IMR-90 (cell line): ENCODE measurements around the gene POLRMT. TPM values are rescaled to one million over a fixed set of nuclear protein-coding genes. Genes with fewer than 3 reads are reported as not detected.

ENCODE experiments used
- ATAC-seq: fragments of 200-7000 bp; cut with Tn5 transposase; 2 replicates; pipeline ENCODE4 v1.9.1; 2020; ENCODE audit warnings: low read depth, mild to moderate bottlenecking, moderate library complexity
- BruUV-seq: library from RNA; stranded (reverse); fragments of 400-500 nt; replicated peaks from 2 replicates; lab custom pipeline; 2021; lab: Mats Ljungman, UMichigan
- CTCF ChIA-PET: fragments of 300-600 bp; formaldehyde crosslinking; extraction: SDS; loops from one replicate; lab custom pipeline; 2021; ENCODE audit warnings: antibody characterized with exemption; lab: Yijun Ruan, JAX
- POLR2A ChIA-PET: fragments of 300-600 bp; sonication (Branson Sonifier 250); formaldehyde crosslinking; loops from one replicate; lab custom pipeline; 2022; ENCODE audit warnings: antibody characterized with exemption; ENCODE audit not compliant: unreplicated experiment; lab: Charles Lee
- DNase-seq: peaks from one replicate; pipeline ENCODE4 v3.0.0; 2013
- H2AFZ ChIP-seq: replicated peaks from 2 replicates; pipeline ENCODE3; 2013; ENCODE audit warnings: low read length, mild to moderate bottlenecking; ENCODE audit not compliant: poor library complexity
- H2AK5ac ChIP-seq: 2 replicates; pipeline ENCODE4 v1.6.1; 2013; ENCODE audit warnings: low read depth, low read length, inconsistent platforms
- H2AK9ac ChIP-seq: replicated peaks from 2 replicates; pipeline ENCODE3; 2013; ENCODE audit warnings: mild to moderate bottlenecking, low read depth, low read length, moderate library complexity; ENCODE audit not compliant: poor library complexity
- H2BK120ac ChIP-seq: 2 replicates; pipeline ENCODE4 v1.6.1; 2013; ENCODE audit warnings: low read depth, low read length, inconsistent platforms
- H2BK15ac ChIP-seq: 3 replicates; pipeline ENCODE4 v1.6.1; 2013; ENCODE audit warnings: low read depth, low read length, inconsistent platforms
- H2BK20ac ChIP-seq: 2 replicates; pipeline ENCODE4 v1.6.1; 2013; ENCODE audit warnings: low read depth, mild to moderate bottlenecking, inconsistent platforms, low read length, moderate library complexity
- H2BK5ac ChIP-seq: 2 replicates; pipeline ENCODE4 v1.6.1; 2013; ENCODE audit warnings: mild to moderate bottlenecking, low read depth, low read length, inconsistent platforms; ENCODE audit not compliant: poor library complexity, severe bottlenecking
- H3K14ac ChIP-seq: replicated peaks from 2 replicates; pipeline ENCODE4 v1.6.1; 2013; ENCODE audit warnings: low read depth, low read length, inconsistent platforms
- H3K18ac ChIP-seq: 2 replicates; pipeline ENCODE4 v1.6.1; 2013; ENCODE audit warnings: low read depth, low read length, control low read depth
- H3K23ac ChIP-seq: 2 replicates; pipeline ENCODE4 v1.6.1; 2013; ENCODE audit warnings: low read depth, low read length, inconsistent platforms
- H3K27ac ChIP-seq: 2 replicates; pipeline ENCODE4 v1.5.1; 2013; ENCODE audit warnings: mild to moderate bottlenecking, control low read depth, low read length; ENCODE audit not compliant: insufficient read depth
- H3K27me3 ChIP-seq: 2 replicates; pipeline ENCODE4 v1.6.1; 2013; ENCODE audit warnings: low read length; ENCODE audit not compliant: control insufficient read depth, insufficient read depth
- H3K36me3 ChIP-seq: 2 replicates; pipeline ENCODE4 v1.6.1; 2013; ENCODE audit warnings: low read length, mixed read lengths; ENCODE audit not compliant: control insufficient read depth, insufficient read depth
- H3K4ac ChIP-seq: 2 replicates; pipeline ENCODE4 v1.6.1; 2013; ENCODE audit warnings: low read depth, low read length, inconsistent platforms
- H3K4me1 ChIP-seq: 2 replicates; pipeline ENCODE4 v1.6.1; 2013; ENCODE audit warnings: low read length, mixed read lengths; ENCODE audit not compliant: control insufficient read depth, insufficient read depth
- H3K4me2 ChIP-seq: 2 replicates; pipeline ENCODE4 v1.6.1; 2013; ENCODE audit warnings: low read depth, mild to moderate bottlenecking, control low read depth, low read length, moderate library complexity
- H3K4me3 ChIP-seq: 2 replicates; pipeline ENCODE4 v1.5.1; 2013; ENCODE audit warnings: low read depth, mild to moderate bottlenecking, control low read depth, low read length, moderate library complexity; ENCODE audit not compliant: insufficient read depth
- H3K56ac ChIP-seq: 2 replicates; pipeline ENCODE4 v1.6.1; 2013; ENCODE audit warnings: low read length, inconsistent platforms; ENCODE audit not compliant: insufficient read depth; ENCODE audit errors: extremely low read depth
- H3K79me1 ChIP-seq, 2 experiments: 2 replicates each; pipeline ENCODE4 v1.6.1; 2013; ENCODE audit warnings: low read length in 2 of 2, inconsistent platforms in 1 of 2, low read depth in 1 of 2
- H3K9ac ChIP-seq: 2 replicates; pipeline ENCODE4 v1.6.1; 2013; ENCODE audit warnings: low read depth, low read length, control low read depth
- H3K9me1 ChIP-seq: 2 replicates; pipeline ENCODE4 v1.6.1; 2013; ENCODE audit warnings: low read length, inconsistent platforms; ENCODE audit not compliant: insufficient read depth
- H3K9me3 ChIP-seq: 2 replicates; pipeline ENCODE4 v1.6.1; 2013; ENCODE audit warnings: low read length; ENCODE audit not compliant: control insufficient read depth, insufficient read depth
- H4K20me1 ChIP-seq: 2 replicates; pipeline ENCODE4 v1.6.1; 2013; ENCODE audit warnings: low read length, inconsistent platforms; ENCODE audit not compliant: insufficient read depth
- H4K5ac ChIP-seq: 2 replicates; pipeline ENCODE4 v1.6.1; 2013; ENCODE audit warnings: mild to moderate bottlenecking, low read depth, low read length, control low read depth
- H4K8ac ChIP-seq, 2 experiments: 2 replicates each; pipeline ENCODE4 v1.6.1; 2013; ENCODE audit warnings: low read depth in 2 of 2, low read length in 2 of 2, control low read depth in 1 of 2, inconsistent platforms in 1 of 2
- H4K91ac ChIP-seq: 2 replicates; pipeline ENCODE4 v1.6.1; 2013; ENCODE audit warnings: low read depth, low read length, inconsistent platforms; ENCODE audit not compliant: insufficient read depth
- CEBPB ChIP-seq: IDR thresholded peaks from 2 replicates; pipeline ENCODE4 v1.6.1; 2012; ENCODE audit warnings: low read depth, low read length, improper control_type of control experiment
- CHD1 ChIP-seq: IDR thresholded peaks from 2 replicates; pipeline ENCODE4 v1.6.1; 2012; ENCODE audit warnings: low read depth, low read length, improper control_type of control experiment
- MXI1 ChIP-seq: IDR thresholded peaks from 2 replicates; pipeline ENCODE4 v1.6.1; 2012; ENCODE audit warnings: low read depth, mild to moderate bottlenecking, low read length, moderate library complexity, borderline replicate concordance
- RCOR1 ChIP-seq: IDR thresholded peaks from 2 replicates; pipeline ENCODE4 v1.6.1; 2012; ENCODE audit warnings: mild to moderate bottlenecking, low read length, improper control_type of control experiment; ENCODE audit not compliant: insufficient replicate concordance
- WGBS, 2 experiments: methylation state at CpG; one replicate each; pipeline versions ENCODE4 v1.1.5 to v1.1.7; 2013; ENCODE audit warnings: missing lambda C conversion rate in 2 of 2; ENCODE audit not compliant: insufficient read length in 1 of 2; ENCODE audit errors: extremely low coverage in 2 of 2; 5-methylcytosine and 5-hydroxymethylcytosine counted together
- dilution Hi-C: fragments of 300-500 bp; cut with HindIII; formaldehyde crosslinking; loops from one replicate; pipeline ENCODE4 v1.14.3; 2018; ENCODE audit warnings: low sequenced_read_pairs; ENCODE audit not compliant: unreplicated experiment
- in situ Hi-C: fragments of 300-500 bp; cut with MboI; formaldehyde crosslinking; loops from 3 replicates; pipeline ENCODE4 v1.14.3; 2019; ENCODE audit warnings: low sequenced_read_pairs, inconsistent platforms, mixed read lengths
- intact Hi-C: fragments of 100-400 bp; cut with micrococcal nuclease; formaldehyde crosslinking; loops from 2 replicates; pipeline ENCODE4 v1.10.0; 2022
- polyA plus RNA-seq, 3 experiments: library from polyadenylated mRNA; depleted of rRNA; stranded (reverse); fragments of >200 nt; gene quantifications; 2 replicates each; pipeline ENCODE4 v1.2.3, GENCODE V29; 2012; ENCODE audit warnings: low replicate concordance in 1 of 3
- total RNA-seq: library from RNA; depleted of rRNA; stranded (reverse); fragments of >200 nt; gene quantifications from 2 replicates; pipeline ENCODE4 v1.2.3, GENCODE V29; 2012
- TF ChIP-seq, protein P1 (sequence below): fragments of 150-350 bp; IDR thresholded peaks from 2 replicates; pipeline ENCODE4 v1.6.1; 2017; ENCODE audit warnings: mild to moderate bottlenecking, antibody characterized with exemption, low read length, low read depth
- TF ChIP-seq, protein P2 (sequence below): fragments of 150-350 bp; IDR thresholded peaks from 2 replicates; pipeline ENCODE4 v1.6.1; 2016; ENCODE audit warnings: low read depth, mild to moderate bottlenecking, low read length, moderate library complexity, borderline replicate concordance

The POLRMT gene
- total and polyA plus RNA-seq, 2 of the 4 experiments (the other 2 are of a cell fraction): 9.9 to 29.6 TPM

DNA sequence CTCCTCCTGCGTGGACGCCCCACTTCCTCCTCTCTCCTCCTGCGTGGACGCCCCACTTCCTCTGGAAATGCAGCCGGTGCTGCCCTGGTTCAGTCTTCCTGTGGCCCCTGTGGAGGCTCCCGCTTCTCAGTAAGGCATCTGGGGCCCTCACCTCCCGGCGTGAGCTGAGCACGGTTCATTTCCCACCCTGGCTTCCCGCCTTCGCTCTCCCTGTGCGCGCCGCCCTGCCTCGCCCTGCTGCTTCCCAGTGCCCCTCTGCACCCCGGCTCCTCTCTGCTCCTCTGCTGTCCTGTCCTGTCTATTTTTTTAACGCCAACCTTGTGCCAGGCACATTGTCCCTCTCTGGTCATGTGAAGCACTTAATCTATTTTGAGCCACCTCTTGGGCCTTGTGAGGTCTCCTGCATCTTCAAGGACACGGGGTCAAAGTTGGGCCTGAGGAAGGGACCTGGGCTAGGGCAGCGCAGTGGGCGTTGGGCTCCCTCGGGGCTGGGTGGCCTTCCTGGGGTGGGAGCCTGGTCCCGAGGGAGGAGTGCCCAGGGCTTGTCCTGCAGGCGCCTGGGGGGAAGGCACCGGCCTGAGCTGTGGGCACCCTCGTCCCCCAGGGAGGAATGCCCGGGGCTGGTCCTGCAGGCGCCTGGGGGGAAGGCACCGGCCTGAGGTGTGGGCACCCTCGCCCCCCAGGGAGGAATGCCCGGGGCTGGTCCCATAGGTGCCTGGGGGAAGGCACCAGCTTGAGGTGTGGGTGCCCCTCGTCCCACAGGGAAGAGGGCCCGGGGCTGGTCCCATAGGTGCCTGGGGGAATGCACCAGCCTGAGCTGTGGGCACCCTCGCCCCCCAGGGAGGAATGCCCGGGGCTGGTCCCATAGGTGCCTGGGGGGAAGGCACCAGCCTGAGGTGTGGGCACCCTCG lies 30.7 kb downstream of the POLRMT start:
- intact Hi-C loops (no loop called here), in situ Hi-C loops (no loop called here), dilution Hi-C loops (no loop called here)
- no peak overlapping the region for H4K5ac ChIP-seq
- H3K14ac ChIP-seq: no peak overlapping the region
- no peak overlapping the region for H3K4me3 ChIP-seq
- H3K27me3 ChIP-seq: no peaks in the 10 kb centered on the region
- H3K9me1 ChIP-seq: no peaks in the 10 kb centered on the region
- H3K23ac ChIP-seq: no peak overlapping the region
- ATAC-seq (no peak), DNase-seq (no peak)
- H2AK9ac ChIP-seq: no peak overlapping the region
- no peaks in the 10 kb centered on the region for H3K79me1 ChIP-seq
- no peaks in the 10 kb centered on the region for H3K4me1 ChIP-seq
- H2BK5ac ChIP-seq: no peak overlapping the region
- H3K9ac ChIP-seq: no peak overlapping the region
- no peak overlapping the region for H4K8ac ChIP-seq
- ChIA-PET POLR2A (no interaction called here), CTCF (no interaction called here)
- no peak overlapping the region for H3K27ac ChIP-seq
- H3K56ac ChIP-seq: no peak overlapping the region
- no peak overlapping the region for H3K4ac ChIP-seq
- no peak overlapping the region for H2AK5ac ChIP-seq
- BruUV-seq: no TSS peak
- no peak overlapping the region for H3K4me2 ChIP-seq
- no peak for TF ChIP-seq CHD1
- TF ChIP-seq CEBPB: no peak
- TF ChIP-seq, protein P1, sequence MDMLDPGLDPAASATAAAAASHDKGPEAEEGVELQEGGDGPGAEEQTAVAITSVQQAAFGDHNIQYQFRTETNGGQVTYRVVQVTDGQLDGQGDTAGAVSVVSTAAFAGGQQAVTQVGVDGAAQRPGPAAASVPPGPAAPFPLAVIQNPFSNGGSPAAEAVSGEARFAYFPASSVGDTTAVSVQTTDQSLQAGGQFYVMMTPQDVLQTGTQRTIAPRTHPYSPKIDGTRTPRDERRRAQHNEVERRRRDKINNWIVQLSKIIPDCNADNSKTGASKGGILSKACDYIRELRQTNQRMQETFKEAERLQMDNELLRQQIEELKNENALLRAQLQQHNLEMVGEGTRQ: no peak
- TF ChIP-seq RCOR1: no peak
- no peak for TF ChIP-seq MXI1
- TF ChIP-seq, protein P2, sequence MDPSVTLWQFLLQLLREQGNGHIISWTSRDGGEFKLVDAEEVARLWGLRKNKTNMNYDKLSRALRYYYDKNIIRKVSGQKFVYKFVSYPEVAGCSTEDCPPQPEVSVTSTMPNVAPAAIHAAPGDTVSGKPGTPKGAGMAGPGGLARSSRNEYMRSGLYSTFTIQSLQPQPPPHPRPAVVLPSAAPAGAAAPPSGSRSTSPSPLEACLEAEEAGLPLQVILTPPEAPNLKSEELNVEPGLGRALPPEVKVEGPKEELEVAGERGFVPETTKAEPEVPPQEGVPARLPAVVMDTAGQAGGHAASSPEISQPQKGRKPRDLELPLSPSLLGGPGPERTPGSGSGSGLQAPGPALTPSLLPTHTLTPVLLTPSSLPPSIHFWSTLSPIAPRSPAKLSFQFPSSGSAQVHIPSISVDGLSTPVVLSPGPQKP: no peak
- H3K18ac ChIP-seq: no peak overlapping the region
- H3K9me3 ChIP-seq: peaks cover 7% of the 10 kb centered on the region; the same call in 1 of the 2 replicates
- H2BK15ac ChIP-seq: no peak overlapping the region
- H2BK20ac ChIP-seq: no peak overlapping the region
- WGBS, 2 experiments: 80% methylated on average over 15 of the region's 35 CpGs; no CpG with 5 or more reads in 1 of the 2 experiments
- no peak overlapping the region for H2BK120ac ChIP-seq
- no peaks in the 10 kb centered on the region; the same call in 1 of the 2 replicates for H4K20me1 ChIP-seq
- H4K91ac ChIP-seq: no peak overlapping the region
- H2AFZ ChIP-seq: no peak overlapping the region
- no peaks in the 10 kb centered on the region for H3K36me3 ChIP-seq
